DOHH2 (cell line): ENCODE results near the gene C1orf159.

Experiments used
- H3F3A ChIP-seq: fragments of 200-600 bp; sonication (generic), shearing (Covaris generic); 2 replicates; pipeline ENCODE4 v1.6.0; 2016; ENCODE audit warnings: antibody characterized with exemption, mild to moderate bottlenecking; ENCODE audit not compliant: control insufficient read depth, insufficient read depth
- H3K27ac ChIP-seq: fragments of 200-600 bp; sonication (generic); 2 replicates; pipeline ENCODE4 v1.5.1; 2014; ENCODE audit warnings: low read depth, mild to moderate bottlenecking, low read length, moderate library complexity
- H3K27me3 ChIP-seq: fragments of 200-600 bp; sonication (generic); 2 replicates; pipeline ENCODE4 v1.6.1; 2014; ENCODE audit warnings: mild to moderate bottlenecking, low read length, mixed read lengths; ENCODE audit not compliant: control insufficient read depth
- H3K36me3 ChIP-seq: fragments of 200-600 bp; sonication (generic); 2 replicates; pipeline ENCODE4 v1.6.1; 2014; ENCODE audit warnings: mild to moderate bottlenecking, low read length, moderate library complexity, mixed read lengths; ENCODE audit not compliant: control insufficient read depth
- H3K4me1 ChIP-seq: fragments of 200-600 bp; sonication (generic); 2 replicates; pipeline ENCODE4 v1.6.1; 2014; ENCODE audit warnings: mild to moderate bottlenecking, low read length, mixed read lengths; ENCODE audit not compliant: control insufficient read depth
- H3K4me2 ChIP-seq: fragments of 200-600 bp; sonication (generic); 2 replicates; pipeline ENCODE4 v1.6.0; 2014; ENCODE audit warnings: mild to moderate bottlenecking, low read length, moderate library complexity
- H3K4me3 ChIP-seq: fragments of 200-600 bp; sonication (generic); 2 replicates; pipeline ENCODE4 v1.5.1; 2014; ENCODE audit warnings: mild to moderate bottlenecking, low read length, mixed read lengths
- H3K79me2 ChIP-seq: fragments of 200-600 bp; sonication (generic); 2 replicates; pipeline ENCODE4 v1.6.1; 2014; ENCODE audit warnings: mild to moderate bottlenecking, low read length, mixed read lengths; ENCODE audit not compliant: control insufficient read depth
- H3K9me2 ChIP-seq: fragments of 200-600 bp; sonication (generic); replicated peaks from 2 replicates; pipeline ENCODE4 v1.6.1; 2014; ENCODE audit warnings: mild to moderate bottlenecking, low read length, mixed read lengths; ENCODE audit not compliant: control insufficient read depth
- H3K9me3 ChIP-seq: fragments of 200-600 bp; sonication (generic); 2 replicates; pipeline ENCODE4 v1.6.1; 2014; ENCODE audit warnings: antibody characterized with exemption, low read length, mixed read lengths; ENCODE audit not compliant: control insufficient read depth, insufficient read depth
- H4K20me1 ChIP-seq: fragments of 200-600 bp; sonication (generic); 2 replicates; pipeline ENCODE4 v1.6.0; 2014; ENCODE audit warnings: low read depth, mild to moderate bottlenecking, antibody characterized with exemption, low read length, moderate library complexity; ENCODE audit not compliant: control insufficient read depth, insufficient read depth
- CTCF ChIP-seq: fragments of 200-600 bp; sonication (generic); IDR thresholded peaks from one replicate; pipeline ENCODE4 v1.5.1; 2014; ENCODE audit warnings: antibody characterized with exemption, mild to moderate bottlenecking, low read depth, low read length; ENCODE audit not compliant: poor library complexity, severe bottlenecking
- EZH2phosphoT487 ChIP-seq: fragments of 200-600 bp; sonication (generic); IDR thresholded peaks from 2 replicates; pipeline ENCODE4 v1.6.1; 2017; ENCODE audit warnings: borderline replicate concordance, mild to moderate bottlenecking, antibody characterized with exemption, low read length, moderate library complexity, mixed read lengths

The C1orf159 gene

GRCh38 chr1:1046243-1046642 is 69.6 kb downstream of the C1orf159 start:
- H3K79me2 ChIP-seq, result no peaks in the 10 kb centered on the region
- no peaks in the 10 kb centered on the region for H3K9me2 ChIP-seq
- H3K4me3 ChIP-seq, result no peak overlapping the region
- TF ChIP-seq CTCF (no peak), EZH2phosphoT487 (no peak)
- H3K27ac ChIP-seq, result no peak overlapping the region
- H3K27me3 ChIP-seq, result no peaks in the 10 kb centered on the region
- H3K9me3 ChIP-seq, result no peaks in the 10 kb centered on the region
- no peak overlapping the region for H3K4me2 ChIP-seq
- no peaks in the 10 kb centered on the region for H3F3A ChIP-seq
- no peaks in the 10 kb centered on the region for H3K4me1 ChIP-seq
- no peaks in the 10 kb centered on the region for H3K36me3 ChIP-seq
- H4K20me1 ChIP-seq, result no peaks in the 10 kb centered on the region

- H3K9me2 ChIP-seq, result no peaks in the 10 kb centered on the region
- H4K20me1 ChIP-seq, result no peaks in the 10 kb centered on the region
- no peak for TF ChIP-seq EZH2phosphoT487
- no peak for TF ChIP-seq CTCF
- H3K36me3 ChIP-seq, result no peaks in the 10 kb centered on the region
- H3K4me3 ChIP-seq, result no peak overlapping the region
- no peak overlapping the region for H3K27ac ChIP-seq
- no peaks in the 10 kb centered on the region for H3K9me3 ChIP-seq
- peaks cover 5% of the 10 kb centered on the region for H3K4me1 ChIP-seq
- peaks cover 5% of the 10 kb centered on the region for H3K27me3 ChIP-seq
- no peaks in the 10 kb centered on the region for H3F3A ChIP-seq
- H3K4me2 ChIP-seq, result no peak overlapping the region
- H3K79me2 ChIP-seq, result no peaks in the 10 kb centered on the region
Measured at GRCh38 chr1:1045129-1045528, 70.8 kb downstream of the C1orf159 start.

GRCh38 chr1:1044455-1045078 is 71.3 kb downstream of the C1orf159 start:
- Histone ChIP-seq H3K9me3 (no peaks in the 10 kb centered on the region), H3K4me1 (peaks cover 11% of the 10 kb centered on the region), H3K4me2 (no peak overlapping the region), H4K20me1 (no peaks in the 10 kb centered on the region), H3K9me2 (no peaks in the 10 kb centered on the region), H3K36me3 (no peaks in the 10 kb centered on the region), H3K27ac (no peak overlapping the region), H3K27me3 (peaks cover 10% of the 10 kb centered on the region), H3K4me3 (no peak overlapping the region), H3F3A (no peaks in the 10 kb centered on the region), H3K79me2 (no peaks in the 10 kb centered on the region)
- no peak for TF ChIP-seq EZH2phosphoT487
- no peak for TF ChIP-seq CTCF

- Histone ChIP-seq H3K4me3 (no peak overlapping the region), H3K4me1 (peaks cover 17% of the 10 kb centered on the region), H3K4me2 (no peak overlapping the region), H3K27ac (no peak overlapping the region), H3K36me3 (no peaks in the 10 kb centered on the region), H3F3A (no peaks in the 10 kb centered on the region), H3K27me3 (peaks cover 17% of the 10 kb centered on the region), H3K9me3 (no peaks in the 10 kb centered on the region), H3K9me2 (no peaks in the 10 kb centered on the region), H3K79me2 (no peaks in the 10 kb centered on the region), H4K20me1 (no peaks in the 10 kb centered on the region)
- TF ChIP-seq CTCF (no peak), EZH2phosphoT487 (no peak)
Measured at GRCh38 chr1:1043921-1044320, 72.0 kb downstream of the C1orf159 start.
